Activated CD8-positive, alpha-beta T cell treated with anti-CD3 and anti-CD28 coated beads, Interleukin-2, amount 10 ng/mL, durations not matched to agents 7 days and 5 days (primary cell): ENCODE data around the gene HCRT. TPM values are rescaled to one million over a fixed set of nuclear protein-coding genes. Genes with fewer than 3 reads are reported as not detected.
"Not testable (repeated sequence)": the region's sequence is repeated elsewhere in the genome, so short reads cannot be mapped to it uniquely, and the experiment has no call there.

Source experiments
- ATAC-seq: fragments of 150-1000 bp; cut with Tn5 transposase; one replicate; pipeline ENCODE4 v1.10.0; 2021; ENCODE audit warnings: moderate library complexity
- CTCF ChIA-PET: fragments of 350-600 bp; sonication (Branson Sonifier 250); formaldehyde crosslinking; loops from one replicate; lab custom pipeline; 2021; ENCODE audit warnings: antibody characterized with exemption; lab: Charles Lee
- POLR2A ChIA-PET: fragments of 350-600 bp; sonication (Branson Sonifier 250); formaldehyde crosslinking; loops from one replicate; lab custom pipeline; 2021; ENCODE audit warnings: antibody characterized with exemption; lab: Charles Lee
- DNase-seq: peaks from one replicate; pipeline ENCODE4 v3.0.0-alpha.2; 2020
- H3K27ac Mint-ChIP-seq: one replicate; pipeline ENCODE4 v1.8.0; 2021; ENCODE audit warnings: mild to moderate bottlenecking, mixed read lengths
- H3K27me3 Mint-ChIP-seq: one replicate; pipeline ENCODE4 v1.8.0; 2021; ENCODE audit warnings: low read depth, mixed read lengths
- H3K36me3 Mint-ChIP-seq: one replicate; pipeline ENCODE4 v1.8.0; 2021; ENCODE audit warnings: low read depth, mixed read lengths
- H3K4me1 Mint-ChIP-seq: one replicate; pipeline ENCODE4 v1.8.0; 2021; ENCODE audit warnings: low read depth, mixed read lengths
- H3K4me3 Mint-ChIP-seq: one replicate; pipeline ENCODE4 v1.8.0; 2021; ENCODE audit warnings: mild to moderate bottlenecking, mixed read lengths
- H3K9me3 Mint-ChIP-seq: one replicate; pipeline ENCODE4 v1.8.0; 2022; ENCODE audit warnings: mixed read lengths; ENCODE audit not compliant: insufficient read depth
- total RNA-seq, 2 experiments: library from RNA; stranded (reverse); gene quantifications; one replicate each; pipeline ENCODE4 v1.2.3, GENCODE V29; 2021

HCRT gene
- total RNA-seq, 2 experiments from 2014 or later = not detected

DNA sequence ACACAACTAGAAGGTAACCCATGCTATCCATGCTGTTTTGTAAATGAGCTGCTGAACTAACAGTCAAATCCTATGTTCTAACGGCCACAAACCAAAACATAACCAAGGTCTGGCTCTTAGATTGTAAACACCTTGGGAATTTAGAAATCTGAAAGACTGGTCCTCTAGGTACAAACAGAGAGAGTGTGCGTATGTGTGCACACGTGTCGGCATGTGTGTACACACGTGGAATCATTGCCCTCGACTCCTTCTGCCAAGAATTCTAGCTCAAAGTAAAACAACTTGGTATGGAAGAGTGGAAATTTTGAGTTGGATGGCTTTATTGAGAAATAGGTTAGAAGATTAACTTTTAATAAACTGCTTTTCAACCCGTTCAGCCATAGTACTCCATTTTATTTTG is 27.1 kb upstream of the HCRT start:
- Mint-ChIP-seq H3K27ac (no peak overlapping the region), H3K36me3 (peaks cover 52% of the 10 kb centered on the region), H3K4me3 (no peak overlapping the region), H3K9me3 (no peaks in the 10 kb centered on the region), H3K4me1 (no peaks in the 10 kb centered on the region), H3K27me3 (no peaks in the 10 kb centered on the region)
- POLR2A ChIA-PET = interaction anchor here (1.7 kb wide), 1 partner anchor 10 kb away, joined by 5 read pairs; no protein-coding TSS in a partner anchor
- CTCF ChIA-PET = interaction anchor here (0.8 to 1.7 kb wide), 4 partner anchors 10 to 194 kb away, joined by 3 to 4 read pairs (median 4); no protein-coding TSS in a partner anchor
- DNase-seq (no peak), ATAC-seq (no peak)

DNA sequence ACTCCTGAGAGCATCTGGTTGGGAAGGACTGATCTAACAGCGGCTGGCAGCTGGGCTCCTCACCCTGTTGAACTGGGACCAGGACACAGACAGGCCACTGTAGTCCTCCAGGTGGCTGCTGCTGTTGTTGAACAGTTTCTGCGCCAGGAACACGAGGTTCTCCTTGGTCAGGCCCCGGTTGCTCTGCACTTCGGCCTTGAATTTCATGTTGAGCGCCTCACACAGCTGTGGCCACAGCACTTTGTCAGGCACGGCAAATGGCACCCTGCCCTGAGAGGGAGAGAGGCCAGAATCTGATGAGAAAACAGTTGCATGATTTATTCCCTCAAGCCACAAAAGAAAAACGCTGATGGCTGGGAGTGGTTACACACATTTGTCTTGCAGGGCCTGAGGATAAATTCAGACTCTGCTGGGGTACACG is 26.7 kb upstream of the HCRT start:
- CTCF ChIA-PET = interaction anchor here (0.8 to 1.7 kb wide), 3 partner anchors 10 to 195 kb away, joined by 3 to 6 read pairs (median 4); no protein-coding TSS in a partner anchor
- POLR2A ChIA-PET = not testable (repeated sequence)

GRCh38 chr17:42210046-42210445 is 24.8 kb upstream of the HCRT start:
- no peaks in the 10 kb centered on the region for H3K9me3 Mint-ChIP-seq
- H3K4me1 Mint-ChIP-seq = no peaks in the 10 kb centered on the region
- peaks cover 45% of the 10 kb centered on the region for H3K36me3 Mint-ChIP-seq
- no peak overlapping the region for H3K4me3 Mint-ChIP-seq
- no peaks in the 10 kb centered on the region for H3K27me3 Mint-ChIP-seq
- H3K27ac Mint-ChIP-seq = no peak overlapping the region
- POLR2A ChIA-PET = no interaction called here
- CTCF ChIA-PET = no interaction called here
- ATAC-seq = no peak
- no peak for DNase-seq

More for the DNA sequence above, 26.7 kb upstream of the HCRT start:
- not testable (repeated sequence) for H3K4me1 Mint-ChIP-seq, H3K9me3 Mint-ChIP-seq, H3K27ac Mint-ChIP-seq, ATAC-seq, H3K27me3 Mint-ChIP-seq, DNase-seq, H3K4me3 Mint-ChIP-seq
- peaks cover 51% of the 10 kb centered on the region for H3K36me3 Mint-ChIP-seq

DNA sequence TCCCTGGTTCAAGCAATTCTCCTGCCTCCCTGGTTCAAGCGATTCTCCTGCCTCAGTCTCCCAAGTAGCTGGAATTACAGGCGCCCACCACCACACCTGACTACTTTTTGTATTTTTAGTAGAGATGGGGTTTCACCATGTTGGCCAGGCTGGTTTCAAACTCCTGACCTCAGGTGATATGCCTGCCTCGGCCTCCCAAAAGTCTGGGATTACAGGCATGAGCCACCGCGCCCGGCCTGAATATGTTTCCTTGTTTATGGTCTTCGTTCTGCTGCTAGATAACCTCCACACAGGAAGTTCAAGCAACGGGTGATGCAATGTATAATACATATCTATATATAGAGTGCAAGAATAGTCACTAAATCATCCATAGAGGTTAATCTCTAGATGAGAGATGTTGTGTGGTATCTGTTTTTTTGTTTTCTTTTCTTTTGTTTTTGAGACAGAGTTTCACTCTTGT is 20.9 kb upstream of the HCRT start:
- H3K9me3 Mint-ChIP-seq, H3K4me3 Mint-ChIP-seq, POLR2A ChIA-PET, DNase-seq, H3K27ac Mint-ChIP-seq, ATAC-seq, H3K4me1 Mint-ChIP-seq, H3K27me3 Mint-ChIP-seq, CTCF ChIA-PET: not testable (repeated sequence)
- H3K36me3 Mint-ChIP-seq = peaks cover 57% of the 10 kb centered on the region

DNA sequence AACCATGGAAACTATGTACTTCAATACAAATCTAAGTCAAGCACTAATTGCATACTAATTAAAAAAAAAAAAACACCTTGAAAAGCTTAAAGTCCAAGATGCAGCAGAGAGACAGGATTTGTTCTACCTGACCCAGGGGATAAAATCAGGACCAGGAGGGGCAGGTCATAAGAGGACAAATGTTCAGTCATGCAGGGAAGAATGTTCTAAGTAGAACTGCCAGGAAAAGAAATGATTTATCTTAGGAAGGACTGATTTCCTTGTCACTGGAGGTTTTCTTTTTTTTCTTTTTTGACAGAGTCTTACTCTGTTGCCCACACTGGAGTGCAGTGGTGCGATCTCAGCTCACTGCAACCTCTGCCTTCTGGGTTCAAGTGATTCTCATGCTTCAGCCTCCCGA is 18.1 kb upstream of the HCRT start:
- Mint-ChIP-seq H3K27ac (peak overlapping the region; percentile 20), H3K27me3 (no peaks in the 10 kb centered on the region), H3K4me1 (no peaks in the 10 kb centered on the region), H3K36me3 (peaks cover 48% of the 10 kb centered on the region), H3K4me3 (no peak overlapping the region), H3K9me3 (no peaks in the 10 kb centered on the region)
- no peak for DNase-seq
- ChIA-PET CTCF (no interaction called here), POLR2A (no interaction called here)
- ATAC-seq = no peak

- POLR2A ChIA-PET = no interaction called here
- peaks cover 48% of the 10 kb centered on the region for H3K36me3 Mint-ChIP-seq
Observed at GRCh38 chr17:42202696-42203095, 17.4 kb upstream of the HCRT start.

DNA sequence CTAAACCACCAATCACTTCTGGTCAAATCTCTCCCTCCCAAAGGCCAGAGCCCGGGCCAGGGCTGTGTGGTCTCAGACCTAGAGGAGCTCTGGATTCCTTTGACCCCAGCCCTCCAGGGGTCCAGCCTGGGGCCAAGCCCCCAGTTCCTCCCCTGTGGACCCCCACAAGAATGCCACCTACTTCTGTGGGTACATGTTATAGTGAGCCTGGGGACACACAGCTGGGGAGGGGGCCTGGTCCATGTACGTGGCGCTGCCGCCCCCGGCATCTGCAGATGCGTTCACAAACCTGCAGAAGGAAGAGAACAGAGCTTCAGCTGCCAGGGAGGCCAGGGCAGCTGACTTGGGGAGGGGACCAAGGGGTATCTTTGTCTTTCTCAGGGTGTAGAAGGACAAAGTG is 16.9 kb upstream of the HCRT start:
- Mint-ChIP-seq H3K4me1 (no peaks in the 10 kb centered on the region), H3K27me3 (no peaks in the 10 kb centered on the region), H3K4me3 (no peak overlapping the region), H3K27ac (no peak overlapping the region), H3K36me3 (peaks cover 43% of the 10 kb centered on the region), H3K9me3 (no peaks in the 10 kb centered on the region)
- ChIA-PET POLR2A (interaction anchor here (0.9 kb wide), 1 partner anchor 17 kb away, joined by 3 read pairs; the partner anchor contains the start of gene HCRT), CTCF (interaction anchor here (1.1 kb wide), 1 partner anchor 39 kb away, joined by 3 read pairs; no protein-coding TSS in a partner anchor)
- DNase-seq (no peak), ATAC-seq (no peak)

More at GRCh38 chr17:42202696-42203095, 17.4 kb upstream of the HCRT start:
- Mint-ChIP-seq H3K4me3 (no peak overlapping the region), H3K4me1 (no peaks in the 10 kb centered on the region), H3K9me3 (no peaks in the 10 kb centered on the region), H3K27me3 (no peaks in the 10 kb centered on the region), H3K27ac (no peak overlapping the region)
- CTCF ChIA-PET = no interaction called here
- DNase-seq (no peak), ATAC-seq (no peak)

DNA sequence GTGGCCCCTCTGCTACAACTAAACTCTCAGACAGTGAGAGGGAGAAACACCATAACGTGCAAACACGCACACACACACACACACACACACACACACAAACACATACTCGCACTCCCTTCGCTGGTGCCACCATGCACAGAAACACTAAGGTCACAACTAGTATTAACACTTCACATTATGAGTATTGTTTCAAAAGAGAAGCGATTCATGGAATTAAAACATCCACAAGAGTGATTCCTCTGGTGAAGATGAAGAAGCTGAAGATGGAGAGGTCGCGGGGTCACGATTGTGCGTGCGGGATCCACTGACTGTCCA is 16.2 kb upstream of the HCRT start:
- Mint-ChIP-seq H3K9me3 (no peaks in the 10 kb centered on the region), H3K36me3 (peaks cover 42% of the 10 kb centered on the region), H3K27ac (peak overlapping the region; percentile 0), H3K4me3 (no peak overlapping the region), H3K27me3 (no peaks in the 10 kb centered on the region), H3K4me1 (no peaks in the 10 kb centered on the region)
- ChIA-PET POLR2A (interaction anchor here (0.9 kb wide), 1 partner anchor 16 kb away, joined by 3 read pairs; the partner anchor contains the start of gene HCRT), CTCF (interaction anchor here (1.1 kb wide), 1 partner anchor 38 kb away, joined by 3 read pairs; no protein-coding TSS in a partner anchor)
- ATAC-seq = no peak
- no peak for DNase-seq

DNA sequence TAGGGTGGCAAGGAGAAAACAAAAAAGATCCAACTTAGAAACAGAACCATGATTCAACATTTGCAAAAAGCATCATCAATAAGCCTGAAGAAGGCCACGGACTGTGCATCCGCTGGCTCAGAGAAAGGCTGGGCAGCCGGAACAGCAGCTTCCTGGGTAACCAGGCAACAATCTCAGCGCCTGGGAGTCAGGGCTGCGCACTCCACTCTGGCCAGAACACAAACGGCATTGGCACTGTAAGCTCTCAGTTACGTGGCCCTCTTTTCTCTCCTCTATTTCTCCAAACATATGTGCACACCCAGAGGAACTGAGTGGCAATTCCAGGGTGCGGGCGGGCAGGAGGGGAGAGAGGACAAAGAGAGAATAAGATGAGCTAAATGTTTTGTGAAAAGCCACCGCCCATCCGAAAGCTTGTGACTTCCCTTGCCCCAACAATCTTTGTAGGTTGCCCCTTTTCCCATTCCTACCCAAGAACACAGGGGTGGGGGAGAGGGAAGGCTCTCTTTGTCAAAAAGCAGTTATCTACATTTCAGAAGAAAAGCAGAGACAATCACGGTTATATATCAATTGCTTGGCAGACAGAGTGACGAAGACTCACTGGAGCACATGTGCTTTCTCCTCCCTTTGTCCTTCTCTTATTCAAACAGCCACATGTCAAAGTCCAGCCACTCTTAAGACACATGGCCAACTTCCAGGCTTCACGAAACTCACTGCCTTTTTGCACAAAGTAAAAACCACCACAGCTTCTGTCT is 15.6 kb upstream of the HCRT start:
- ATAC-seq (no peak), DNase-seq (no peak)
- Mint-ChIP-seq H3K4me3 (no peak overlapping the region), H3K27ac (peak overlapping the region; percentile 43), H3K36me3 (peaks cover 38% of the 10 kb centered on the region), H3K4me1 (no peaks in the 10 kb centered on the region), H3K9me3 (no peaks in the 10 kb centered on the region), H3K27me3 (no peaks in the 10 kb centered on the region)
- POLR2A ChIA-PET = interaction anchor here (0.8 kb wide), 2 partner anchors 16 to 87 kb away, joined by 3 to 5 read pairs; partner anchors contain the start of genes HCRT and STAT5A
- CTCF ChIA-PET = interaction anchor here (1.1 kb wide), 2 partner anchors 21 to 38 kb away, joined by 3 to 6 read pairs; no protein-coding TSS in a partner anchor

GRCh38 chr17:42199416-42200011 is 14.3 kb upstream of the HCRT start:
- H3K4me3 Mint-ChIP-seq = no peak overlapping the region
- peaks cover under 1% of the 10 kb centered on the region for H3K4me1 Mint-ChIP-seq
- ATAC-seq (no peak), DNase-seq (no peak)
- ChIA-PET POLR2A (no interaction called here), CTCF (interaction anchor here (1.2 to 6.5 kb wide), 2 partner anchors 17 to 23 kb away, joined by 4 to 72 read pairs; partner anchors contain the start of genes HCRT and KCNH4)
- H3K9me3 Mint-ChIP-seq = no peaks in the 10 kb centered on the region
- no peaks in the 10 kb centered on the region for H3K27me3 Mint-ChIP-seq
- peaks cover 30% of the 10 kb centered on the region for H3K36me3 Mint-ChIP-seq
- no peak overlapping the region for H3K27ac Mint-ChIP-seq

DNA sequence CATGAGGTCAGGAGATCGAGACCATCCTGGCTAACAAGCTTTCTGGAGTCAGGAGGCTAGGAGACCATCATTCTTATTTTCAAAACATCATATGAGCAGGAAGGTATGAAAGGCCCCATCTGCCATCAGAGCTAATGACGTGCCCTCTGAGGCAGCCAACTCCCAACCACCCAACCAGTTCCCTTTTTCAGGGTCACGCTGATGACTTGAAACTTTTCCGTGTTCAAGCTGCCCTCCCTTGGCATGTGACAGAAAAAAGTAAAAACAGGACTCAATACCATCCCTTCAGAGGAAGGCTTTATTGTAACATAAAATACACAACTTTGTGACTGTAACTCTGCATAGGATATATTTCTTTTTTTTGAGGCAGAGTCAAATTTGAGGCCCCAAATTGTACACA is 13.6 kb upstream of the HCRT start:
- POLR2A ChIA-PET = interaction anchor here (0.7 kb wide), 1 partner anchor 382 kb away, joined by 3 read pairs; no protein-coding TSS in a partner anchor
- Mint-ChIP-seq H3K36me3 (peaks cover 25% of the 10 kb centered on the region), H3K27ac (no peak overlapping the region), H3K27me3 (no peaks in the 10 kb centered on the region), H3K4me3 (no peak overlapping the region), H3K4me1 (peaks cover 5% of the 10 kb centered on the region), H3K9me3 (no peaks in the 10 kb centered on the region)
- no peak for DNase-seq
- CTCF ChIA-PET = interaction anchor here (1.2 to 6.5 kb wide), 3 partner anchors 16 to 25 kb away, joined by 3 to 72 read pairs (median 4); partner anchors contain the start of genes HCRT and KCNH4
- no peak for ATAC-seq
